Activated naive CD4-positive, alpha-beta T cell treated with anti-CD3 and anti-CD28 coated beads, Interleukin-2, amount 50 U/mL, for 16 hours (primary cell): ENCODE results near the gene NEIL1.
"Not testable (repeated sequence)": the region's sequence is repeated elsewhere in the genome, so short reads cannot be mapped to it uniquely, and the experiment has no call there.

Source experiments
- DNase-seq: peaks from one replicate; pipeline ENCODE4 v3.0.0-alpha.2; 2020

The NEIL1 gene

GRCh38 chr15:75346796-75347221, at the start of gene NEIL1:
Gene NEIL1 (plus strand): TSS chr15:75347039. CDS start chr15:75348906, 1,867 bp downstream.
- no peak for DNase-seq

GRCh38 chr15:75298541-75299310, 48.1 kb upstream of the NEIL1 start:
- DNase-seq, result not testable (repeated sequence)

- peak; percentile 67 for DNase-seq
These were observed 47.5 kb upstream of the NEIL1 start for GRCh38 chr15:75299311-75299688.

GRCh38 chr15:75300026-75300425, 46.8 kb upstream of the NEIL1 start:
- not testable (repeated sequence) for DNase-seq

GRCh38 chr15:75302318-75302717, 44.5 kb upstream of the NEIL1 start:
- no peak for DNase-seq

- not testable (repeated sequence) for DNase-seq
These were observed 44.1 kb upstream of the NEIL1 start for GRCh38 chr15:75302753-75303152.

GRCh38 chr15:75306188-75306587, 40.7 kb upstream of the NEIL1 start:
- DNase-seq, result no peak

GRCh38 chr15:75307778-75308390, 39.0 kb upstream of the NEIL1 start:
- no peak for DNase-seq

GRCh38 chr15:75309711-75310110, 37.1 kb upstream of the NEIL1 start:
- DNase-seq, result no peak

- not testable (repeated sequence) for DNase-seq
These were observed 34.3 kb upstream of the NEIL1 start for GRCh38 chr15:75312548-75312947.

- no peak for DNase-seq
These were observed 33.6 kb upstream of the NEIL1 start for GRCh38 chr15:75313116-75313845.

- DNase-seq, result no peak
These were observed 32.1 kb upstream of the NEIL1 start for GRCh38 chr15:75314552-75315290.

GRCh38 chr15:75319231-75319897, 27.5 kb upstream of the NEIL1 start:
- DNase-seq, result not testable (repeated sequence)

- no peak for DNase-seq
These were observed 25.1 kb upstream of the NEIL1 start for GRCh38 chr15:75321711-75322110.

GRCh38 chr15:75325922-75326321, 20.9 kb upstream of the NEIL1 start:
- DNase-seq, result no peak

- DNase-seq, result no peak
These were observed 19.8 kb upstream of the NEIL1 start for GRCh38 chr15:75327005-75327404.

GRCh38 chr15:75327491-75327890, 19.3 kb upstream of the NEIL1 start:
- no peak for DNase-seq

GRCh38 chr15:75328493-75329314, 18.1 kb upstream of the NEIL1 start:
- no peak for DNase-seq

GRCh38 chr15:75329571-75329970, 17.3 kb upstream of the NEIL1 start:
- DNase-seq, result no peak

- DNase-seq, result not testable (repeated sequence)
These were observed 14.7 kb upstream of the NEIL1 start for GRCh38 chr15:75332093-75332492.

- not testable (repeated sequence) for DNase-seq
These were observed 13.0 kb upstream of the NEIL1 start for GRCh38 chr15:75333654-75334419.
